HuH-7 (cell line): ENCODE measurements around the gene IL21R.

Experiments
- DNase-seq: peaks from one replicate; pipeline ENCODE4 v3.0.0; 2011; ENCODE audit warnings: low spot score

The IL21R gene

GRCh38 chr16:27486344-27486743 lies 84.4 kb downstream of the IL21R start:
- no peak for DNase-seq

GRCh38 chr16:27486760-27487159 lies 84.8 kb downstream of the IL21R start:
- DNase-seq, result no peak

- no peak for DNase-seq
Observed at GRCh38 chr16:27489421-27489820, 87.4 kb downstream of the IL21R start.

- no peak for DNase-seq
Observed at GRCh38 chr16:27489906-27490305, 87.9 kb downstream of the IL21R start.

GRCh38 chr16:27491894-27492587 lies 90.1 kb downstream of the IL21R start:
- DNase-seq, result no peak

GRCh38 chr16:27492588-27492979 lies 90.6 kb downstream of the IL21R start:
- DNase-seq, result no peak

GRCh38 chr16:27495191-27495590 lies 93.2 kb downstream of the IL21R start:
- no peak for DNase-seq

GRCh38 chr16:27498031-27498825 lies 96.3 kb downstream of the IL21R start:
- no peak for DNase-seq

- DNase-seq, result no peak
Observed at GRCh38 chr16:27498916-27499658, 97.1 kb downstream of the IL21R start.

- no peak for DNase-seq
Observed at GRCh38 chr16:27499659-27500055, 97.7 kb downstream of the IL21R start.

- DNase-seq, result no peak
Observed at GRCh38 chr16:27500801-27501200, 98.8 kb downstream of the IL21R start.
